Rectal smooth muscle tissue (tissue), 1 donor: Measurements from ENCODE around the gene MACROD1.

Source experiments
- H3K27ac ChIP-seq: one replicate; pipeline ENCODE4 v1.7.0; 2013; ENCODE audit warnings: low read depth, low read length, inconsistent platforms
- H3K27me3 ChIP-seq: one replicate; pipeline ENCODE4 v1.7.0; 2013; ENCODE audit warnings: low read length; ENCODE audit not compliant: control insufficient read depth, insufficient read depth
- H3K36me3 ChIP-seq: one replicate; pipeline ENCODE4 v1.7.0; 2013; ENCODE audit warnings: low read length; ENCODE audit not compliant: control insufficient read depth, insufficient read depth
- H3K4me1 ChIP-seq: one replicate; pipeline ENCODE4 v1.7.0; 2013; ENCODE audit warnings: low read length; ENCODE audit not compliant: control insufficient read depth, insufficient read depth
- H3K4me3 ChIP-seq: one replicate; pipeline ENCODE4 v1.7.0; 2013; ENCODE audit warnings: low read length
- H3K9ac ChIP-seq: one replicate; pipeline ENCODE4 v1.7.0; 2013; ENCODE audit warnings: low read length

MACROD1 gene

DNA sequence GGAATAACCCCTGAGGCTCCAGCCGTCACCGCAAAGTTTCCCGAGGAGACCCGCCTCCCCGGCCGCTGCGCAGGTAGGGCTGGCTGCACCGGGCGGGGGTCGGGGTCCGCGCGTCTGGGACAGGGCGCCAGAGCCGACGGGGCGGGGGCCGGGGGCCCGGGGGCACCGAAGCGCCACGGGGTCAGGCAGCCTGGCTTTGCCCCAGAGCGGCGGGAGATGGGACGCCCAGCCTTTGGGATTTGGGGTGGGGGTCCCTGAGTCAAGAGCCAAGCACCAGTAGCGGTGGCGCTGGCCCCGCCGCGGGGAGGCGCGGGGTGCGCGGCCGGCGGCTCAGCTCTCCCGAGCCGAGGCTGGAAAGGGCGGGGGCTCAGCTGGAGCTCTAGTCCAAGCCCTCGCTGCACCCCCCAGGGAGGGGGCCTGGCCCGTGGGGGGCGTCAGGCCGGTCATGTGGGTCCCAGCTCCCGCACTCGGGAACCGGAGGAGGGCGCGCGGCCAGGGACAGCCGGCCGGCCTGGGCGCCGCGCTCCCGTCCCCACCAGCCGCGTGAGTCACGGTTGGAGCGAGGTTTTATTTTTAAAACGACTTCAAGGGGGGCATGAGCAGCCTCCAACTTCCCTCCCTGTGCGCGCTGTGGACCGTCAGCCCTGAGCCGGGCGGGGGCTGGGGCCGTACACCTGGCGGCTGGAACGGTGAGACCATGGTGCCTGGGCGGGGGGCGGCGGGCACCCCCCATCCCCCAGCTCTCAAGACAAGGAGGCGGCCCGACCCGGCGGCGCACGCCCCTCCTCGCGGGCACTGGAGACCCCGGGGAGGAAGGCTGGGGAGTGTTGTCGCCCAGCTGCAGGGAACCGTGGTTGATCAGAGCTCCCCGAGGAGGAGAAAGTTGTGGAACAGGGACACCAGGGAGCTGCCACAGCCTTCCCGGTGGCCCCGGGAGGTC is 129.6 kb downstream of the MACROD1 start:
- H3K4me3 ChIP-seq, result peak overlapping the region; percentile 40
- peaks cover 7% of the 10 kb centered on the region for H3K27me3 ChIP-seq
- peak overlapping the region; percentile 61 for H3K27ac ChIP-seq
- H3K36me3 ChIP-seq, result no peaks in the 10 kb centered on the region
- H3K4me1 ChIP-seq, result peaks cover 3% of the 10 kb centered on the region
- H3K9ac ChIP-seq, result no peak overlapping the region

DNA sequence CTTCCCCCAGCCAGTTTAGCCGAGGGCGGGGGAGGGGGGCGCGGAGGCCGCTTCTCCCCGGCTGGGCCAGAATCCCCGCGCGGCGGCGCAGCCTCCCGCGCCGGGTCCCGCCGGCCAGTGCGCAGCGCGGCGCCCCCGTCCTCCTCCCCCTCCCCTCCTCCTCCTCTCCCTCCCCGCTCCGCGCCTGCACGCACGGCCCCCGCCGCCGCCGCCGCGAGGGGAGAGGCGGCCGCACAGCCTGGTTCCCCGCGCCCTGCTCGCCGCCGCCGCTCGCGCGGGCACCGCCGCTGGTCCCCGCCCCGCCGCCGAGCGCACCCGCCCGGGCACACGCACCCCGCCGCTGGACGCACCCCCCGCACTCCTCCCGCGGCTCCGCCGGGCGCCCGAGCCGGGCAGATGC is 130.3 kb downstream of the MACROD1 start, which contains the start of gene FLRT1:
Gene FLRT1 (plus strand): TSS at position 356 of the 400 bp plus-strand sequence. CDS start 80,337 bp downstream, outside the sequence.
- Histone ChIP-seq H3K4me1 (peaks cover 3% of the 10 kb centered on the region), H3K4me3 (peak within 1 kb of the TSS; percentile 43), H3K36me3 (no peaks in the 10 kb centered on the region), H3K27ac (peak within 1 kb of the TSS; percentile 61), H3K9ac (no peak within 1 kb of the TSS), H3K27me3 (peaks cover 7% of the 10 kb centered on the region)

DNA sequence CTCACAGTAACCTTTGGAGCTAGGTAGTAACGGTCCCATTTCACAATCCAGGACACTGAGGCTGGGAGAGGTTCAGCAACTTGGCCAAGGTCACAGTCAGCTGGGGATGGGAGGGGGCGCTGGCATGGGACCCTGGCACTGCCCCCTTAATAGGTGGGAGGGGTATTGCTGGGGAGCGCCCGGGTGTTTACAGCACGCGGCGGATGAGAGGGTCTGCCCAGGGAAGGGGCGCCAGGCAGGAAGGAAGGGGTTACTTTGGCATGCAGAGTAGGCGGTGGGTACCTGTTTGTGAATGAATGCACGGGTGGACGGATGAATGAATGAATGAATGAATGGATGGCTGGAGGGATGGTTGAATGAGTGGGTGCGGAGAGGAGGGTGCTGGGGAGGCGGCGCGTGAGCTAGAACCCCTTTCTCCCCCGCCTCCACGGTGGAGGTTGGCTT is 130.8 kb downstream of the MACROD1 start:
- no peak overlapping the region for H3K27ac ChIP-seq
- peak overlapping the region; percentile 43 for H3K4me3 ChIP-seq
- no peak overlapping the region for H3K9ac ChIP-seq
- H3K27me3 ChIP-seq, result peaks cover 7% of the 10 kb centered on the region
- no peaks in the 10 kb centered on the region for H3K36me3 ChIP-seq
- peaks cover 3% of the 10 kb centered on the region for H3K4me1 ChIP-seq

DNA sequence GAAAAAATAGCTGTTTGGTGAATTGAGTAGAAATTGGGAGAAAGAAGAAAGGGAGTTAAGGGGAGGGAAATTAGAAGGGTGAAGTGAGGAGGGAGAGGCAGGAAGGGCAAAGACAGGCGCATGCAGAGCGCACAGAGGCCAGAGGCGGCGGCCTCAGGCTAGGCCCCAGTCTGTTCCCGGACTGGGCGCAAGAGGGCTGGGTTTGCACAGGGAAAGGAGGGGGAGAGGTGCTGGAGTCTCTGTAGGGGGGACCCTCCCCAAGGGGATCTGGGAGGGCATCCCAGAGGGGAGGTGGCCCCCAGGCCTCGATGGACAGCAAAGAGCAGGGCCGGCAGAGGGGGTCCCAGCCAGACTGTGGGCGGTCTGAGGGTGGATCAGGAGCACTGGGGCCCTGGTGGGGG is 131.5 kb downstream of the MACROD1 start:
- Histone ChIP-seq H3K27ac (no peak overlapping the region), H3K9ac (no peak overlapping the region), H3K4me1 (peaks cover 3% of the 10 kb centered on the region), H3K27me3 (peaks cover 7% of the 10 kb centered on the region), H3K4me3 (no peak overlapping the region), H3K36me3 (no peaks in the 10 kb centered on the region)

DNA sequence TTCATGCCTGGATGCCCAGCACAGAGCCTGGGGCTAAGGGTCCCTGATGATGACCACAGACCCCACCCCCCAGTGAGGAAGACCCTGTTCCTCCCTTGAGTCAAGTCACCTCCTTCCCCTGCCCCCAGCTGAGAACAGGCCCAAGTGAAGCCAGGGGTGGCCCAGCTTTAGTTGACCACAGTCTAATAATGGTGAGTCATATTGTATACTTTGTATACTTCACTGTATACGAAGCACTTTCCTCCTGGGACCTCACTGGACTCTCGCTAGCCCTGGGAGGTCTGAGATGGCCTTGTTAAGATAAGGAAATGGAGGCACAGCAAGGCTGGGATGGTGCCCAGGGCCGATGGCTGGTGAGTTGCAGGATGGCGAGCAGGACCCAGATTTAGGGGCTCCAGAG is 133.9 kb downstream of the MACROD1 start:
- H3K4me3 ChIP-seq, result no peak overlapping the region
- H3K9ac ChIP-seq, result no peak overlapping the region
- no peaks in the 10 kb centered on the region for H3K36me3 ChIP-seq
- H3K4me1 ChIP-seq, result peaks cover 3% of the 10 kb centered on the region
- H3K27me3 ChIP-seq, result peaks cover 3% of the 10 kb centered on the region
- H3K27ac ChIP-seq, result no peak overlapping the region

DNA sequence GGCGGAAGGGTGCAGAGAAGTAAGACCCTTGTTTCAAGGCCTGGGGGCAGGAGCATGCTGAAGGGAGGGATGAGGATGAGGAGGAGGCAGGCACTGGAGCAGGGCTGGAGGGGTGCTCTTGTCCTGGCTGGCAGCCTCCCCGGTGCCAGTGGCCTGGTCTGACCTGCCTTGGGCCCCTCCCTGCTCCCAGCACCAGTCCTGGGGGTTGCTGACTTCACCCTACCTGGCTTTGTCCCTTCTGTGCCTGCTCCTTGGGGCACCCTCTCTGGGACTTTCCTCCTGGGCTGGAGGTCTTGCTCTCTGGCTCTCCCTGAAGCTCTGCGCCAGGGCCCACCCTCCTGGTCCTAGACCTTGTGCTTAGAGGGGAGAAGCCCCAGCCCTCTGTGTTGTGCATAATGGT is 134.9 kb downstream of the MACROD1 start:
- no peak overlapping the region for H3K27ac ChIP-seq
- peaks cover 3% of the 10 kb centered on the region for H3K4me1 ChIP-seq
- H3K9ac ChIP-seq, result no peak overlapping the region
- no peak overlapping the region for H3K4me3 ChIP-seq
- no peaks in the 10 kb centered on the region for H3K36me3 ChIP-seq
- H3K27me3 ChIP-seq, result peaks cover 3% of the 10 kb centered on the region

DNA sequence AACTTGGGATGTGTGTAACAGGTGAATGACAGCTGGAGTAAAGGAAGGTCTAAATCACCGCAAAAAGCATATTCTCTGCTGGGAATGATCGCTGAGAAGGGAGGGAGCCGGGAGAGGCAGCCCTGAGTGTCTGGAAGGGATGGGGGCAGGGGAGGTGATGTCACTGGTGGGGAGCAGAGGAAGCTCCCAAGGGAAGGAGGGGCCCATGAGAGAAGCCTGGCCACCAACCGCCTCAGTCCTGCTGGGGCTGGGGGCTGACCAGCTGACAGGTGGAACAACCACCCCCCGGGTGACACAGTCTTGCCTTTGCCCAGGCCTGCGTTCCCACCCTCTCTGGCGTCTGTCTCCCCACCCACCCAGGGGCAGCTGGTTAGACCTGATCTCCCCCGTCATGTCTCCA is 136.1 kb downstream of the MACROD1 start:
- Histone ChIP-seq H3K27ac (no peak overlapping the region), H3K4me1 (no peaks in the 10 kb centered on the region), H3K36me3 (no peaks in the 10 kb centered on the region), H3K27me3 (peaks cover 2% of the 10 kb centered on the region), H3K9ac (no peak overlapping the region), H3K4me3 (no peak overlapping the region)

DNA sequence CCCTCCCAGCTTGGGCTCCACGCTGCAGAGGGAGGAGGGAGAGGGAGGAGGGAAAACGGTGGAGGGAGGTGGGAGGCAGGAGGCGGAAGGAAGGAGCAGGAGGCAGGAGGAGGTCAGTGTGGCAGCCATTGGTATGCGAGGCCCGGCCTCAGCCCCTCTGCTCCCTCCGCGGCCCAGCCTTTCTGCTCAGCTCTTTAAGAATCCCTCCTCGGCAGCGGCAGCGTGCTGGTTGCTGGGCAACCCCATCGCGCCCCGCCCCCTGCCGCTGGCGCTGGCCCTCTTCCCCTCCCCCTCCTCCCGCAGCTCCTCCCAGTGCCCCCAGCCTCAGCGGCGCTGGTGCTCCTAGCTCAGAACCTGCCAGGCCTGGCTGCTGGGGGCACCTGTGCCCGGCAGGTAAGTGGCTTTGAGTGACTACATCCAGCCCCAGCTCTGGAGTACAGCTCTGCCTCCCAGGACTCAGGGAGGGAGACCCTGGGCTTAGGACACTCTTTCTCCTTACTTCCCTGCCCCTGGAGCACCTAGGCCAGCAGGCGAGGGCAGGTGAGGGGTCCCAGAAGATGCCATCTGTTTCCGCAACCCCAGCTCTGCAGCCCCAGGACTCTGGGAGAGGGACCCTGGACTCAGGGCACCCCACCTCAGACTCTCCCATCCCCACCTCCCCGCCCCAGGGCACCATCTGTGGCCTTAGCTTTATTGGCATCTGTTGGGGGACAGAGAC is 137.4 kb downstream of the MACROD1 start:
- Histone ChIP-seq H3K36me3 (no peaks in the 10 kb centered on the region), H3K9ac (no peak overlapping the region), H3K4me1 (no peaks in the 10 kb centered on the region), H3K27me3 (no peaks in the 10 kb centered on the region), H3K4me3 (no peak overlapping the region), H3K27ac (no peak overlapping the region)

DNA sequence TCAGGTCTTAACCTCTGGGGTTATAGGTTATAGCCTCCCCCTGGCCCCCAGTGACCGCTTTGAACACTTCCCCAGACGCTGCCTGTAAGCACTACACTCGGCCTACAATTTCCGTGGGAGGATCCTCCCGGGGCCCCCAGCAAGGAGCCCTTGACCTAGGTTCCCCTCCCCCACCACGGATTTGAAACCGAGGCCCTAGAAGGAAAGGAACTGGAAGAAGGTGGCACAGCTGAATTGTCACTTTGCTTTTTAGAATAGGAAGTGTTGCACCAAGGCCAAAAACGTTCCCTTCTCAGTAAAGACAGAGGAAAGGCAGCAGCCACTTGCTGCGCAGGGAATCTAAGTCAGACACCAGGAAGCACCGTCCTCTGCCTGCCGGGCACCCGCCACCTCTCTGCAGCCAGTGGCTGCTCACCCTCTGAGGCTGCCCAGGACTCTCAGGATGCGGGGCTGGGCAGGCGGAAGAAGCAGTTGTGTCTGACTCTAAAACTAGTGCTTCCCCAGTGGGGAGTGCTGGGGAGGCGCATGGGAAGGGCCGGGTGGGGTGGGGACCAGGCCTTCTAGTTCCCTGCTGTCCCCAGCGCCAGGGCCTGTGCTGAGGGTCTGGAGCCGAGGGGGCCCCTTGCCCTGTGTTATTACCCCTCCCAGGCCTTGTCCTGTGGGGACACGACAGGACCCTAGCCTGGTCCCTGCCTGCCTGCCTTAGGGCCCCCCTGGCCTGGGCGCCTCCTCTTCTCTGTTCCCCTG is 138.1 kb downstream of the MACROD1 start:
- Histone ChIP-seq H3K4me3 (no peak overlapping the region), H3K27ac (no peak overlapping the region), H3K9ac (no peak overlapping the region)

DNA sequence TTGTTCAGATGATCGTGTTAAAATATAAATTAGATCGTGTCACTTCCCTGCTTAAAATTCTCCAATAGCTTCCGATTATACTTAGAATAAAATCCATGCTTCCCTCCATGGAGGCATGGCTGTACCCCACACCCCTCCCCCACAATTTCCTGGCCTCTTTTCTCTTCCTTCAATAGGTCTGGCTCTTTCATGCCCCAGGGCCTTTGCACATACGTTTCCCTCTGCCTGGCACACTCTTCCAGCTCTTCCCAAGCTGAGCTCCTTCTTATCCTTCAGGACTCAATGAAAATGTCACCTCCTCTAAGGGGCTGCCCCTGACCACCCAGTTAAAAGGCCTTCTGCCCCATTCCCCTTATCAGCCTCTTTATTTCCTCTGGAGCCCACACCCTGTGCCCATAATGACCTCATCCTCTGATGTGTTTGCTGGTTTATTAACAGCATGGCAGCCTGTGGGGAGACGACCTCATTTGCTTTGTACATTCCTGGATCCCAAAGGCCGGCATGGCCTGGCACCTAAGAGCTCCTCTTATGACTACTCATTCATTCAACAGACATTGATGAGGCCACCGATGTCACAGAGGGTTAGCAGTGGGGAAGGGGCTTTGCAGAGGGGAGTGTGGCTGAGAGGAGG is 139.2 kb downstream of the MACROD1 start:
- Histone ChIP-seq H3K9ac (no peak overlapping the region), H3K36me3 (no peaks in the 10 kb centered on the region), H3K27me3 (no peaks in the 10 kb centered on the region), H3K4me1 (no peaks in the 10 kb centered on the region), H3K27ac (no peak overlapping the region), H3K4me3 (no peak overlapping the region)

More for the DNA sequence above, 138.1 kb downstream of the MACROD1 start:
- Histone ChIP-seq H3K27me3 (no peaks in the 10 kb centered on the region), H3K4me1 (no peaks in the 10 kb centered on the region), H3K36me3 (no peaks in the 10 kb centered on the region)

DNA sequence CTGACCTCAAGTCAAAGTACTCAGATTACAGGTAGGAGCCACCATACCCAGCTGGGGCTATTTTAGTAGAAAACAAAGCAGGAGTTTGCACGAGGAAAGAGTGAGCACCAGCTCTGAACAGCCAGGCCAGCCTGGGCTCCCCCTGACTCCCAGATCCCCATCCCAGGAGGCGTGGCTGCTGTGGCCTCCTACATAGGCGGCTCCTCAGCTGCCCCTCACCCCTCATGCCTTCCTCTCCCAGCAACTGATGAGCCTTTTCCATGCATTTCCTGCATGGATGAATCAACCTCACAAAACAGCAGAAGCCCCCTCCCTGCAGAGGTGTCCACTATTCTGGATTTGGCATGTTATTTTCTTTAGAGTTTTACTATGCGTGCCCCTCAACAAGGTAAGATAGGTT is 140.7 kb downstream of the MACROD1 start:
- Histone ChIP-seq H3K27me3 (no peaks in the 10 kb centered on the region), H3K27ac (no peak overlapping the region), H3K4me1 (no peaks in the 10 kb centered on the region)

More for the DNA sequence above, 140.7 kb downstream of the MACROD1 start:
- H3K36me3 ChIP-seq, result no peaks in the 10 kb centered on the region
- H3K9ac ChIP-seq, result no peak overlapping the region
- no peak overlapping the region for H3K4me3 ChIP-seq
